Adrenal gland (tissue), 5 donors: Measurements from ENCODE around the gene LRRC8E.

Source experiments
- POLR2A ChIP-seq, 2 donors: fragments of 450-650 bp; IDR thresholded peaks; one replicate each; pipeline ENCODE4 v1.6.1; 2017; ENCODE audit warnings: antibody characterized with exemption in 2 of 2, mild to moderate bottlenecking in 2 of 2, moderate library complexity in 1 of 2
- TF ChIP-seq, protein P1 (sequence below), 6 experiments: fragments of 450-650 bp in 4 of 6; fragments of 200-600 bp in 2 of 6; sonication (generic) in 1 of 6; IDR thresholded peaks; 1 replicate in 5 of 6; 2 replicates in 1 of 6; pipeline versions ENCODE4 v1.5.1 to v1.8.0; 2016 to 2021; ENCODE audit warnings: antibody characterized with exemption in 6 of 6, mild to moderate bottlenecking in 2 of 6, moderate library complexity in 1 of 6
- donor health status: DM: no; HTN: no; CAD: no.

DNA sequence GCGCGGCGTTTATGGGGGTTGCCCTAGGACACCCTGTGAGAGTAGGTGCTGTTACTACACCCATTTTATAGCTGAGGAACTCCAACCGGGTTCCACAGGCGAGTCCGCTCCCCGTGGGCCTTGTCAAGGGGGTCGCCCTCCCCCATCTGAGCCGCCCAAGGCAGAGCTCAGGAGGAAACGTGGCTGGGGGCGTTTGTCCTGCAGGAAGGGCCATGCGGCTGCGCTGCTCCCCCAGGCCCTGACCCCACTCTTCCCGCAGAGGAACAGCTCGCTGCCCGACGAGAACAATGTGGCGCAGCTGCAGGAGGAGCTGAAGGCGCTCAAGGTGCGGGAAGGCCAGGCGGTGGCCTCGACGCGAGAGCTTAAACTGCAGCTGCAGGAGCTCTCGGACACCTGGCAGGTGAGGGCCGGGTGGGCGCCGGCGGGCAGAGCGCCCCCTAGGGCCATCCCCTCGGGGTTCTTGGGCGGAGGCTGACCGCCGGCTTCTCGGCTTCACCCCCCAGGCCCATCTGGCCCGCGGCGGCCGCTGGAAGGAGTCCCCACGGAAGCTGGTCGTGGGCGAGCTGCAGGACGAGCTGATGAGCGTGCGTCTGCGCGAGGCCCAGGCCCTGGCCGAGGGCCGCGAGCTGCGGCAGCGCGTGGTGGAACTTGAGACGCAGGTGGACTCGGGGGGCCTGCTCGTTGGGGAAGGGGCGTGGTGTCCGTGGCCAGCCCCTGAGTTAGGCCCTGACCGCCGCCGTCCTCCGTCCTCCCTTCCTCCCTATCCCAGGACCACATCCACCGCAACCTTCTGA lies 26.5 kb upstream of the LRRC8E start:
- TF ChIP-seq, protein P1, sequence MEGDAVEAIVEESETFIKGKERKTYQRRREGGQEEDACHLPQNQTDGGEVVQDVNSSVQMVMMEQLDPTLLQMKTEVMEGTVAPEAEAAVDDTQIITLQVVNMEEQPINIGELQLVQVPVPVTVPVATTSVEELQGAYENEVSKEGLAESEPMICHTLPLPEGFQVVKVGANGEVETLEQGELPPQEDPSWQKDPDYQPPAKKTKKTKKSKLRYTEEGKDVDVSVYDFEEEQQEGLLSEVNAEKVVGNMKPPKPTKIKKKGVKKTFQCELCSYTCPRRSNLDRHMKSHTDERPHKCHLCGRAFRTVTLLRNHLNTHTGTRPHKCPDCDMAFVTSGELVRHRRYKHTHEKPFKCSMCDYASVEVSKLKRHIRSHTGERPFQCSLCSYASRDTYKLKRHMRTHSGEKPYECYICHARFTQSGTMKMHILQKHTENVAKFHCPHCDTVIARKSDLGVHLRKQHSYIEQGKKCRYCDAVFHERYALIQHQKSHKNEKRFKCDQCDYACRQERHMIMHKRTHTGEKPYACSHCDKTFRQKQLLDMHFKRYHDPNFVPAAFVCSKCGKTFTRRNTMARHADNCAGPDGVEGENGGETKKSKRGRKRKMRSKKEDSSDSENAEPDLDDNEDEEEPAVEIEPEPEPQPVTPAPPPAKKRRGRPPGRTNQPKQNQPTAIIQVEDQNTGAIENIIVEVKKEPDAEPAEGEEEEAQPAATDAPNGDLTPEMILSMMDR (IDR thresholded peaks at IDR 0.05) = no peak
- TF ChIP-seq POLR2A (IDR thresholded peaks at IDR 0.05) = no peak
